HG03442 (cell line): ENCODE measurements around the gene ZNF697.
"Not testable (repeated sequence)": the region's sequence is repeated elsewhere in the genome, so short reads cannot be mapped to it uniquely, and the experiment has no call there.

Source experiments
- ATAC-seq: cut with Tn5 transposase; IDR thresholded peaks from one replicate; pipeline ENCODE4 v1.9.1; 2021; ENCODE audit warnings: mild to moderate bottlenecking, moderate library complexity; ENCODE audit not compliant: unreplicated experiment

The ZNF697 gene

GRCh38 chr1:119603695-119604094, 44.4 kb downstream of the ZNF697 start:
- no peak for ATAC-seq

- ATAC-seq = not testable (repeated sequence)
Measured at GRCh38 chr1:119603241-119603640, 44.8 kb downstream of the ZNF697 start.

GRCh38 chr1:119602789-119603188, 45.3 kb downstream of the ZNF697 start:
- ATAC-seq = not testable (repeated sequence)

GRCh38 chr1:119602169-119602568, 45.9 kb downstream of the ZNF697 start:
- ATAC-seq = no peak

- no peak for ATAC-seq
Measured at GRCh38 chr1:119600976-119601375, 47.1 kb downstream of the ZNF697 start.

GRCh38 chr1:119600561-119600960, 47.5 kb downstream of the ZNF697 start:
- ATAC-seq = no peak

GRCh38 chr1:119595606-119596005, 52.5 kb downstream of the ZNF697 start:
- no peak for ATAC-seq

GRCh38 chr1:119595168-119595567, 52.9 kb downstream of the ZNF697 start:
- ATAC-seq = no peak

- ATAC-seq = no peak
Measured at GRCh38 chr1:119594376-119594775, 53.7 kb downstream of the ZNF697 start.

- ATAC-seq = no peak
Measured at GRCh38 chr1:119593805-119594204, 54.3 kb downstream of the ZNF697 start.

- ATAC-seq = no peak
Measured at GRCh38 chr1:119590393-119590792, 57.7 kb downstream of the ZNF697 start.

GRCh38 chr1:119588621-119589020, 59.4 kb downstream of the ZNF697 start:
- no peak for ATAC-seq

GRCh38 chr1:119587341-119587740, 60.7 kb downstream of the ZNF697 start:
- no peak for ATAC-seq

GRCh38 chr1:119585801-119586200, 62.3 kb downstream of the ZNF697 start:
- ATAC-seq = not testable (repeated sequence)

- ATAC-seq = peak; percentile 57
Measured at GRCh38 chr1:119582801-119583200, 65.3 kb downstream of the ZNF697 start.

GRCh38 chr1:119581076-119581475, 67.0 kb downstream of the ZNF697 start:
- not testable (repeated sequence) for ATAC-seq

- ATAC-seq = no peak
Measured at GRCh38 chr1:119573886-119574285, 74.2 kb downstream of the ZNF697 start.

GRCh38 chr1:119569930-119570622, 78.0 kb downstream of the ZNF697 start:
- ATAC-seq = not testable (repeated sequence)
